Medulla oblongata (tissue), 1 donor: Measurements from ENCODE around the gene MYL3.
"Not testable (repeated sequence)": the region's sequence is repeated elsewhere in the genome, so short reads cannot be mapped to it uniquely, and the experiment has no call there.

ENCODE experiments used
- DNase-seq: peaks from one replicate; pipeline ENCODE4 v3.0.0-alpha.2; 2015; ENCODE audit errors: extremely low spot score

Gene MYL3

GRCh38 chr3:46825450-46825849 lies 37.8 kb downstream of the MYL3 start:
- no peak for DNase-seq

- no peak for DNase-seq
Measured at GRCh38 chr3:46824211-46824970, 38.9 kb downstream of the MYL3 start.

- DNase-seq = not testable (repeated sequence)
Measured at GRCh38 chr3:46823314-46823713, 39.9 kb downstream of the MYL3 start.

- DNase-seq = no peak
Measured at GRCh38 chr3:46821553-46821952, 41.7 kb downstream of the MYL3 start.

- no peak for DNase-seq
Measured at GRCh38 chr3:46820852-46821251, 42.4 kb downstream of the MYL3 start.

- DNase-seq = no peak
Measured at GRCh38 chr3:46812237-46812791, 50.9 kb downstream of the MYL3 start.

- no peak for DNase-seq
Measured at GRCh38 chr3:46811615-46812236, 51.5 kb downstream of the MYL3 start.

- not testable (repeated sequence) for DNase-seq
Measured at GRCh38 chr3:46808766-46809165, 54.5 kb downstream of the MYL3 start.
